Measurements from ENCODE around the gene IQSEC3.
"Not testable (repeated sequence)": the region's sequence is repeated elsewhere in the genome, so short reads cannot be mapped to it uniquely, and the experiment has no call there.

The IQSEC3 gene

DNA sequence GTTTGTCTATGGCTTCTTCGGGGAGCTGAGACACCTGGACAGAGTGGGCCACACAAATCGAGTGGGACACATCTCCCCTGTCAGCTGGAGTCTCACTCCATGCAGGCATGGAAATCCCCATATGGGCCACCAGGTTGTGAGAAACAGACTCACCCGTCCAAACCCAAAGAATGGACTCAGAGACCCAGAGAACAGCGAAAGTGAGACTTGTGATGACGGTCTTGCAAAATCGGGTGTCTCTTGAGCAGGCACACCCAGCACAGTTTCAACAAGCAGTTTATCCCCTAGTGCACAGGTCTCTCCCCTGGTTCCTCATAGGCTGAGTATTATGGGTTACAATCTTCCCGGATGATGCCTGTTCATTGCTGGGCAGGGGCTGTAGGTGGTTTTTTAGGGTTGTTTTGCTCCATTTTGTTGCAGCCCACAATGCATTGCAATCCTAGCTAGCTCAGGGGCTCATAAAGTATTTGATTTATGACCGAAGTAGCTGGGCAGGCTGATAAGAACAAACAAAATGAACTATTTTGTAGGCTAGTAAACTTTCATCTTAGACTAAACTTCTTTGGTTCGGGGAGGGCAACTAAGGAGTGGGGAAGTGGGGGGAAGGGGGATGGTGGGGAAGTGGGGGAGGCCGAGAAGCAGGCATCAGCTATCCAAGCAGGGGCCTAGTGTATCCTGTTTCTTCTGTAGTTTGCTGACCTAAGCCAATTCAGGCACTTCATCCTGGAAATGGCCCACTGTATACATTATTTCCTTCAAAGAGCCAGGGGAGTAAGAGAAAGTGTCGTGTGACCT is 45.3 kb downstream of the IQSEC3 start:
- no peak for DNase-seq (ENCODE audit: low read depth)

DNA sequence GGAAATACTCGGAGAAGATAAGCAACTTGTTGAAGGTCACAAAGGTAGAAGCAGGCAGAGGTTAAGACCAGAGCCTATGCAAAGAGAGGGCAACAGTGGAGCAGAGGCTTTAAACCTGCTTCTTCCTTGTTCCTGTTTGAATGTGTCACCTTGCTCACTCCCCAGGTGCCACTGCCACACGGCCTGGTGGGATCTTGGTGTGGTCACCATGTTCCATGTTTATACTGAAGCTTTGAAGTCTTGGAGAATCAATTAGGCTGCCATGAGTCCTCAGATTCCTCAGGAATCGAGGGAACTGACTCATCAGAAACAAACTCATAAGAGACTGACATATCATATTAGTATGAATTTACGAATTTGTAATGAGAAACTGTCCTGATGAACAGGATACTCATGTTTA is 46.8 kb downstream of the IQSEC3 start:
- DNase-seq (ENCODE audit: low read depth), result no peak

DNA sequence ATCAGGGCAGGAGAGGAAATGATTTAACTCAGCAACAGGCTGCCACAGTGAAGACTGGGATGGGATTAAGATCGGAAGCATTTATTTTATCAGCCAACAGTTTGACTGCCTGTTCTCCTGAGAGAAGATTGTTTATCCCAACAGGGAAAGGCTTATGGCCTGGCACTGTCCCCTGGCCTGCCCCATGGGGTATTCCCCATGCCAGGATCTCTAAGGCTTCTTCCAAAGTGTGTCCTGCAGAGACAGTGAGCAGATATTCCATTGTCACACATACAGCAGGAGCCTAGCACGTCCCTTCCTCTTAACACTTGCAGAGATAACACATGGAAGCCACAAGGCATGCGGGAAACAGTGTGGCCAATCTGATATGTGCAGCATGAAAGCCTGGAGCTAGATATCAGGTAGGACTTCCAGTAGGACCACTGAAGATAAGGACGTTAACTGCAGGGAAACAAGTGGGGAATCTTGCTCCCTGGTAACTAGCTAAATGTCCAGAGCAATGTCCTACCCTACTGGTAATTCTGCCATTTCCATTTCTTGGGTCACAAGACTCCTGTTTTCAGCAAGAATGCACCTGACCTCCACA is 48.2 kb downstream of the IQSEC3 start:
- no peak for DNase-seq (ENCODE audit: low read depth)

DNA sequence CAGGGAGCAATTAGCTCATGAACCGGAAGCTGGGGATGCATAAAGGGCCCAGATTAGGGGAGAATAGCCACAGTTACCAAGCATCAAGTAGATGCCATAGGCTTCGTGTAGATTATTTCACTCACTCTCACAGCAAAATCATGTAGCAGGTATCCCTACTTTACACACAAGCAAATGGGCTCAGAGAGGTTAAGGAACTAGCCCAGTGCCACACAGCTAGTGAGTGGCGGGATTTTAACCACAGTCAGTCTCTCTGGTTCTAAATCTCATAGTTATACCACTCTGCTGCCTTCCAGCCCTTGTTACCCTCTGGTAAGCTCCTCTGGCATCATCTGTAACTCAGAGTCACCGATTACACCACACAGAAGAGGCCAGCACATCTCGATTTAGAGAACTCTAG is 49.0 kb downstream of the IQSEC3 start:
- no peak for DNase-seq (ENCODE audit: low read depth)

DNA sequence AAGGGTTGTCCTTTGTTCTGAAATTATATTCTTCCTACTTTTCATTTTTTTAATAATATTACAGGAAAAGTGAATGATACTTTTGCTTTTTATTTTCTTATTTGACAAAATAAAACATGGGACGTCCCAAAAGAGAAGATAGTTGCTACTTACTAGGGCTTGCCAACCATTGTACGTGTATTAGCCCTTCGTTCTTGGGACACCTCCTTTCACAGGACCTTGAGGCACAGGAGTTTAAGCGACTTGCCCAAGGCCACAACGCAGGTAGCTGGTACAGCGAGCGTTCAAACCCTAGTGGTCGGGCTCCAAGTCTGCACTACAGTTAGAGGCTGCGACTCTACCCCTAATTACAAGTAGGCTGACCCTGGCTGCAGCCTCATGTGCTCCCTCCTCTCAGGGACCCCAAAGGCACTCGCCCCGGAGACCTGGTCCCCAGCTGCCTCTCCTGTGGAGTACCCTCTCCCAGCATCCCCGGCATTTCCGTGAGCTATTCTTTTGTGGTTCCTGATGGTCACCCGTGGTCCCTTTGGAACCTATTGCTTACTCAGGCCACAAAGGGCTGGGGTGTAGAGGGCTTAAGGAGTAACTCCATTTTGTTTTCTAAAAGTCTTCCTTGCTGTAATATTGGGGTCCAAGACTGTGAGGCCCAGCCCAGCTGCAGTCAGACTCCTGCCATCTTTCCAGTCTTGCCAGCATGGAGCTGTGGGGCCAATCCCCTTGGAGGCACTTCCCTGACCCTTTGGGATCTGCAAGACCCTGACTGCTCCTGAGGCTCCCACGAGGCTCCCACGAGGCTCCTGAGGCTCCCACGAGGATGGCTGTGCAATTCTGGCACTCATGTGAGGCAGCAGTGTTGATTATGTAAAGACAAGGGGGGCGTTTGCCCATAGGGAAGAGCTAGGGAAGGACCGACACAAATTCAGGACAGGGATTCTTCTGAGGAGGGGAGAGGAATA is 49.7 kb downstream of the IQSEC3 start:
- DNase-seq (ENCODE audit: low read depth), result no peak

DNA sequence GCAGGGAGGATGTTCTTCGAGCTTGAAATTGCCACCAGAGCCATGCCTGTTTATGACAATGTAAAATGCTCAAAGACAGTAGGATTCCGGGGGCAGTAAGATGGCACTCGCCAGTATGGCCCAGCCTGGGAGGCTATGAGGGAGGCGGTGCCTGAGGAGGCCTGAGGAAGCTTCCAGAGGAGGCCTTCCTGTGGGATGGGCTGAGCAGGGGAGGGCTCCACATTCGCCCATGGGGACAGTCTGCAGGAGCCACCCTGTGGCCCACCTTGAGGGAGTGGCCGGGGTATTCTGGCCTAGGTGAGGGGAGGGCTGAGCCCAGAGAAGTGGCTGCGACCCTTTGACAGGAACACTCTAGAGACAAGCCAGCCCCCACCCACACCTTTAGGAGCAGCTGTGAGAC is 50.7 kb downstream of the IQSEC3 start:
- no peak for DNase-seq (ENCODE audit: low read depth)

DNA sequence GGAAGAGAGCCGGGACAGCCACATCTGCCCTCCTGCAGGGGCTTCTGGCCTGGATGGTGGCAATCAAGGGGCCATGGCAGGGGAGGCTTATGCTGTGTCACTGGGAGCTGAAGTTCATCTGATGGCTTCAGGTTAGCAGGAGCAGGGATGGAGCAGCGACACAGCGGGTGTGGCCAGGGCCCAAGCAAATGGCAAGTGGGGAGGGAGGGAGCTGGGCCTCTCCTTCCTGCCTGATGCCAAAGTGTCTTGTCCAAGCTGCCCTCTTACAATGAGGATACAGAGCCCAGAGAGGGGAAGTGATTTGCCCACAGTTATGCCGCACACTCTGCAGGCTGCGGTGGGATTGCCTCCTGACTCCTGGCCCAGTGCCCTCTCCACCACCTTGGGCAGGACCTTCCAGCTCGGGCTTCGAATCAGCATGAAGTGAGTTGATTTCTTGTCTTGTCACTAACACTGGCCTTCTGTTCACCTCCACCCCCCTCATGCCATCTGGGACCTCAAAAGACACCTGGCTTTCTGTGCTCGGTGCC is 51.3 kb downstream of the IQSEC3 start:
- DNase-seq (ENCODE audit: low read depth), result no peak

DNA sequence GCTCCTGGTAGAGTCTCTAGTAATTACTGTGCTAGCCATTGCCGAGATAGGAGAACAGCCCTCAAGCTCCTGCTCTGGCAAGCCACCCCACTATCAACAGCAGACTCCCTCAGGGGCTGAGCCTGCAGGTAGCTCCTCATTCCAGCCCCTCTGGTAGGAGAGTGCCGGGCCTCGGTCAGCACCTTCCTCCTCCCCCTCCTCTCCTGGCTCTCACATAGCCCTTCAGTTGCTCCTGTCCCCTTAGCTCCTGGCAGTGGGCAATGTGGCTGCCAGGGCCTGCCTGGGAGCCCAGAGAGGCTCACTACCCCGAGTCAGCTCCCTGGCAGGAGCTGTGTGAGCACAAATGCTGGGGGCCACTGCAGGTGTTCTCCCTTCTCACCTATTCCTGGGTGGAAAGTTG is 52.0 kb downstream of the IQSEC3 start:
- no peak for DNase-seq (ENCODE audit: low read depth)

DNA sequence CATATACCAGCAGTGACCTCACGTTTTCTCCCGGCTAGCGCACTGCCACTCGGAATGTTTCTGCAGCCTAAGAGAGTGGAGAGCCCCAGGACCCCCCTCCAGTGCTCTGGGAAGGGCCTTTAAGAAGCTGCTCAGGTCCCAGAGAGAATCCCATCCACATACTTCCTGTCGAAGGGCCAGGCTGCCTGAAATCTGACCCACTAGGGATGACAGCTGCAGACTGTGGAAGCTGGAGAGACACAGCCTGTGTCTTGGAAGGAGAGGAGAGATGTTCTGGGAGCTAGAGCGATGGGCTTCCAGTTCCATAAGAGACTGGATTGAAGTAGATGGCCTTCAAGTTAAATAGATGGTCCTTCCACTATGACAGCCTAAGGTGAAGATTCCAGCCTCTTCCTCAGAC is 54.4 kb downstream of the IQSEC3 start:
- DNase-seq (ENCODE audit: low read depth), result no peak

DNA sequence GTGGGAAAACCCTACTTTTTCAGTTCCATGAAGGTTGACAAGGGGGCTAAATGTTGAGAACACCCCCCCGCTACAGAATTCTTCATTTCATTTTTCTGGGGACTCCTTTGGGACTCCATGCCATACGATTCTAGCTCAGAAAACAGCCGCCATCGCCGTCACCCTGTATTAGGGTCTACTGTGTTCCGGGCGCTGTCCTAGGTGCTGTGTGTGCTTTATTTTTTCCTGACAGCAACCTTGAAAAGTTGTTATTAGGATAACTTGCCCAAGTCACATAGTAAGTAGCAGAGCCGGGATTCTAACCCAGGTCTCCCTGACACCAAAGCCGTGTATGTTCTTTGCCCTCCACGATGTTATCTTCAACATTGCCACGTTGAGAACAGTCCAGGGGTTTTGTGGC is 55.1 kb downstream of the IQSEC3 start:
- DNase-seq (ENCODE audit: low read depth), result no peak

DNA sequence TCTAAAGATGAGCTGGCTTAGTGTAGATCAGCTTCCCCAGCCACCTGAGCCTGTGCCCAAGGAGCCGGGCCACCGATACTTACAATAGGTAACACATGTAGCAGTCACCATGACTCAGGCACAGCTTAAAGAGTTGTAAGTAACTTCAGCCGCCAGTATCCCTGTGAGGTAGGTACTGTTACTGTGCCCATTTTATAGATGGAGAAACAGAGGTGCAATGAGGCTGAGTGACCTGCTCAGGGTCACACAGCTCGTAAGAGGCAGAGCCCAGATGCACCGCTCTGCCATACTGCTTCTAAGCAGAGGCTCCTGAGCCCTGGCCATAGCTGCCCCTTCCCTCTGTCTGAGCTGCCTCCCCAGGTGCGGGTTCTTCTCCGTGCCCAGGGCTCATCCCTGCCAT is 58.5 kb downstream of the IQSEC3 start:
- no peak for DNase-seq (ENCODE audit: low read depth)

DNA sequence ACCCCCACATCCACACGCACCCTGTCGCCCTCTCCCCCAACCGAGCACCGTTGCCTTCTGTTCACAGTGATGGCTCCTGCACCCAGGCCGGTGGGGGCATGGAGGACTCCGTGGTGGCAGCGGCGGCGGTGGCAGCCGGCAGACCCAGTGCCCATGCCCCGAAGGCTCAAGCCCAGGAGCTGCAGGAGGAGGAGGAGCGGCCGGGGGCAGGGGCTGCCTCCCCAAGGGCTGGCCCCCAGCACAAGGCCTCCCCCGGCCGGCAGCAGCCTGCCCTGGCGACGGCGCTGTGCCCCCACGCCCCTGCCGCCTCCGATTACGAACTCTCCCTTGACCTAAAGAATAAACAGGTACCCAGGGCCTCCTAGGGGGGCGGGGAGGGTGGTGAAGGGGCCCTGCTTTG is 59.0 kb downstream of the IQSEC3 start:
- DNase-seq (ENCODE audit: low read depth), result no peak

DNA sequence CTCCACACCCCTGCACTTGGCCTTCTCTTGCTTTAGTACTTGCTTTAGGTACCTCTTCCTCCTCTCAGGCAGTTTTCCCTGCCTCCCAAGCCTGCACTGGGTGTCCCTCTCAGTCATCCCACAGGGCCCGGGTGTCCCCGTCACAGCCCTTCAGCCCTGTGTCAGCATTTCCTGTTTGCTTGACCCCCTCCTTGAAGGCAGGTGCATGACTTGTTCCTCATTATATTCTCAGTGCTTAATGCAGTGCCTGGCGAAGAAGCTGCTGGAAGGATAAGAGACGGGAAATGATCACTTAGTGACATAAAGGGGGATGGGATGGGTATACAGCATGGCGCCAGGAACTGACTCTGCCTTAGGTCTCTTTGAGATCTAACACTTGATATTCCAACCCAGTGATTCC is 61.5 kb downstream of the IQSEC3 start:
- no peak for DNase-seq (ENCODE audit: low read depth)

DNA sequence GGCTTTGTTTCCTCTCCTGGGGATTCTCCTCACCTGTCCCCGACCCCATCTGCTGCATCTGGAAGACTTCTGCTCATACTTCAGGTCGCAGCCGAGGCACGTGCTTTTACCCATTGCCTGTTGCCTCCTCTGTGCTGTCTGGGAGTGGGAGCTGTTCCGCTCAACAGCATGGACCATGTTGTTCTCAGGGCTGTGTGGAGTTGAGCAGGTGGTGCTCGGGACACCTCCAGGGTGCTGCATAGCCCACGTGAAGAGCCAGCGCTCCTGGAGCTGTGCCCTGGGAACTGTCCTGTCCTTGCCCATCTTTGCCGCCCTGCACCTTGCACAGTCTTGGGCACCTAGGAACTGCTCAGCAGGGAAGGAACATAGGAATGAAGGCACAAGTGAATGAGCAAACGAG is 62.4 kb downstream of the IQSEC3 start:
- DNase-seq (ENCODE audit: low read depth), result no peak

DNA sequence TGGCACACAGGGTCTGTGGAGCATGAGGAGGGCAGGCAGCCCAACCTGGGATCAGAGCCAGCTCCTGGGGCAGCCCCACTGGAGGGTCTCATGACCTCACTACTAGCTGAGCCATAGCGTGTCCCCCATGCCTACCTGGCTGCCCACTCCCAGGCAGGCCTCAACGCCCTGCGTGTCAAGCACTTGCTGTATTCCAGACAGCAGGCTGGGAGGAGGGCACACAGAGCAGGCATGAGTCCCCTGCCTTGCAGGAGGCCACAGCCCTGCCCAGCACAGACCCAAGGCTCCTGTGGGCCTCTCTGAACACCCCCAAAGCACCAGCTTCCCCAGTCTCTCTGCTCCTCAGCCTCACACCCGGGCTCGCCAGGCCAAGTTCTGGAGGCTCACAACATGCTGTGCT is 64.0 kb downstream of the IQSEC3 start:
- DNase-seq (ENCODE audit: low read depth), result no peak

DNA sequence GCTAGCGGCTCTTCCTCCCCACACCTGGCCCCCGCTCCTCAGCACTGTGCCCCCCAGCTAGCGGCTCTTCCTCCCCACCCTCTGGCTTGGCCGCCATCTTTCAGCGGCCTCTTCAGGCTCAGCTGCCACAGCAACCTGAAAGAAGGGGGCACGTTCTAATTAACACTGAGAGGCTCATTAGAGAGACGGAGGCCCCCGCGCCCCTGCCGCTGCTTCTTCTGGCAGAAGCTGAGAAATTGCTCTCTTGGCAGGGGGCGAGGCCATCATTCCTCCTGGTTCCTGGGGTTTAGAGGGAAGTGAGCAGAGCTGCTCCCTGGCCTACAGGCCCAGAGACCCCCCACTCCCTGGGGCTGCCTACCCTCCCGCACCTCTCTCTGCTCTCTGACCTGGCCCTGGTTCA is 64.4 kb downstream of the IQSEC3 start:
- DNase-seq (ENCODE audit: low read depth), result no peak

DNA sequence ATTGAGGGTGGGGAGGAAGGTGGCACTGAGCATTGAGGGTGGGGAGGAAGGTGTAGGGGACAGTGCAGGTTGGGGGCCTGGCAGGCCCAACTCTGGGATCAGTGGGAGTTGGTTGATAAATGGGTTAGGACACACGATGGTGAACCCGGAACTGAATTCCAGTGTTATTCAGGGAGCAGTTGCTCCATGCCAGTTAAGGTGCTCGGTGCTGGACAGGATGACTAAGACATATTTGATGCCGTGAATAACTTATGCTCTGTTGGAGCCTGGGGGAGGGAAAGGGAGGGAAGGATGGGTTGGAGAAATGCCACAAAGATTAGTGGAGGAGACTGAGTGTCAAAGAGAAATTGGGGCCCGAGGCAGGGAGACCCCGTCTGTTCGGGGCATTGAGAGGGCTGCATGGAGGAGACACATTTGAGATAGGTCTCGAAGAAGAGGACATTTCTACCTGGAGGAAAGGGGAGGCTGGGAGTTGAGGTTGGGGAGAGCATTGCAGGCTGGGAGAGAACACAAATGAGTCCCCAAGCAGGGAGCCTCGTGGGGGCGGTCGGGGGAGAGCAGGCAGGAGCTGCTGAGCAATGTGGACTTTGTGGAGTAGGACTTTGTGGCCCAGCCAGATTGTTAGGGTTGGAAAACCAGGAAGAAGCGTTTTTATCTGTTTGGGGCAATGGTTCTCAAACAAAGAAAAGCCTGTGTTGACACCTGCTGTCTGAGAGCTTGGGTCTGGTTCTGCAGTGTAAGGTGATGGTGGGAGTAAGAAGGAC is 65.3 kb downstream of the IQSEC3 start:
- DNase-seq (ENCODE audit: low read depth), result no peak

DNA sequence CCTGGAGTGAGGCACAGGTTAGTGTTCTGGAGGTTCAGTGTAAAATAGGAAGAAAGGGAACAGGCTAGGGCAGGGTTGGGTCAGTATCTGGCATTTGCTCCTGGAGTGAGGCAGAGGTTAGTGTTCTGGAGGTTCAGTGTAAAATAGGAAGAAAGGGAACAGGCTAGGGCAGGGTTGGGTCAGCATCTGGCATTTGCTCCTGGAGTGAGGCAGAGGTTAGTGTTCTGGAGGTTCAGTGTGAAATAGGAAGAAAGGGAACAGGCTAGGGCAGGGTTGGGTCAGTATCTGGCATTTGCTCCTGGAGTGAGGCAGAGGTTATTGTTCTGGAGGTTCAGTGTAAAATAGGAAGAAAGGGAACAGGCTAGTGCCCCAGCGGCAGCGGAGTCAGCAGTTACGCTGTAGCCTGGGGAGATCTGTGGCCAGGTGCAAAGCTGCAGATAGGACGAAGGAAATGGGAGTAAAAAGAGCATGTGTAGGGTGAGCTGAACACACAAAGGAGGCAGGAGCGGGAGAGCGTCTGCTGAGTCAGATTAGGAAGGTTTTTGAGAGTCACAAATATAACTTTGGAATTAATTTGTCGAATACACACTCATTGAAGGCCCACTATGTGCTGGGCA is 67.2 kb downstream of the IQSEC3 start:
- not testable (repeated sequence) for DNase-seq (ENCODE audit: low read depth)

DNA sequence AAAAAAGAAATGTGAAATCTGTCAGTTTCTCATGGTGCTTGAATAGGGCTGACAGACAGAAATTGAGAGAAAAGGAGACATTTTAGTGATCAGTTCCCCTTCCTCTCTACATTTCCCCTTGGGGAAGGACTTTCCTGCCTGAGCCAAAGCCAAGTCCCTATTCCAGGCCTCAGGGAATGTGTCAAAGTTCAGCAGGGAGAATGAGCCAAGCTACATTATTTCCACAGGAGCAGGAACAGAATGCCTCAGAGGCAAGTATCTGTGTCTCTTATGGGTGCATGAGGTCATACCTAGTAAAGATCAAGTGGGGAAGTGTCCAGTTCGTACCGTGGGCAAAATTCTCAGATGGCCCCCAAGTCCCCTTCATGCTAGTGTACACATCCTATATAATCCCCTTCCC is 68.6 kb downstream of the IQSEC3 start:
- no peak for DNase-seq (ENCODE audit: low read depth)

DNA sequence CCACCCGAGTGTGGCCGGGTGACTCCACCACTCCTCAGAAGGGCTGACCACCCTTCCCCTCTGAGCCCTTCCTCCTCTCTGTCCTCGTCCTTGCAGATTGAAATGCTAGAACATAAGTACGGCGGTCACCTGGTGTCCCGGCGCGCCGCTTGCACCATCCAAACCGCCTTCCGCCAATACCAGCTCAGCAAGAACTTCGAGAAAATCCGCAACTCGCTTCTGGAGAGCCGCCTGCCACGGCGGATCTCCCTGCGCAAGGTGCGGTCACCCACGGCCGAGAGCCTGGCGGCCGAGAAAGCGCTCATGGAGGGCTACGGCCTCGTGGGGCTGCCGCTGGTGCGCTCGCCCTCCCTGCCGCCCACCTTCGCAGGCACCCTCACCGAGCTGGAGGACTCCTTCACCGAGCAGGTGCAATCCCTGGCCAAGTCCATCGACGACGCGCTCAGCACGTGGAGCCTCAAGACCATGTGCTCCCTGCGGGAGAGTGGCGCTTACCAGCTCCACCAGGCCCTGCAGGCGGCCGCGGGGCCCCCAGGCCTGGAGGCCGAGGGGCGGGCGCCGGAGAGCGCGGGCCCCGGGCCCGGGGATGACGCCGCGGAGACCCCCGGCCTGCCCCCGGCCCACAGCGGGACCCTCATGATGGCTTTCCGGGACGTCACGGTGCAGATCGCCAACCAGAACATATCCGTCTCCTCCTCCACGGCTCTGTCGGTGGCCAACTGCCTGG is 71.8 kb downstream of the IQSEC3 start:
- no peak for DNase-seq (ENCODE audit: low read depth)

Data from stimulated activated CD4-positive, alpha-beta T cell treated with anti-CD3 and anti-CD28 coated beads, Interleukin-2, amount 100 ng/mL, for 4 hours (primary cell).